Transverse colon (tissue), 3 donors: ENCODE measurements around the gene DENND2A.

Source experiments
- POLR2A ChIP-seq: fragments of 450-650 bp; IDR thresholded peaks from one replicate; pipeline ENCODE4 v1.6.1; 2016; ENCODE audit warnings: antibody characterized with exemption, mild to moderate bottlenecking, moderate library complexity
- TF ChIP-seq, protein P1 (sequence below), 5 experiments: fragments of 200-600 bp in 3 of 5; fragments of 450-650 bp in 2 of 5; sonication (generic) in 3 of 5; IDR thresholded peaks; 1 replicate in 2 of 5; 2 replicates in 3 of 5; pipeline ENCODE4 v1.5.1; 2016 to 2017; ENCODE audit warnings: antibody characterized with exemption in 5 of 5, inconsistent platforms in 3 of 5, mild to moderate bottlenecking in 2 of 5, moderate library complexity in 1 of 5

DNA sequence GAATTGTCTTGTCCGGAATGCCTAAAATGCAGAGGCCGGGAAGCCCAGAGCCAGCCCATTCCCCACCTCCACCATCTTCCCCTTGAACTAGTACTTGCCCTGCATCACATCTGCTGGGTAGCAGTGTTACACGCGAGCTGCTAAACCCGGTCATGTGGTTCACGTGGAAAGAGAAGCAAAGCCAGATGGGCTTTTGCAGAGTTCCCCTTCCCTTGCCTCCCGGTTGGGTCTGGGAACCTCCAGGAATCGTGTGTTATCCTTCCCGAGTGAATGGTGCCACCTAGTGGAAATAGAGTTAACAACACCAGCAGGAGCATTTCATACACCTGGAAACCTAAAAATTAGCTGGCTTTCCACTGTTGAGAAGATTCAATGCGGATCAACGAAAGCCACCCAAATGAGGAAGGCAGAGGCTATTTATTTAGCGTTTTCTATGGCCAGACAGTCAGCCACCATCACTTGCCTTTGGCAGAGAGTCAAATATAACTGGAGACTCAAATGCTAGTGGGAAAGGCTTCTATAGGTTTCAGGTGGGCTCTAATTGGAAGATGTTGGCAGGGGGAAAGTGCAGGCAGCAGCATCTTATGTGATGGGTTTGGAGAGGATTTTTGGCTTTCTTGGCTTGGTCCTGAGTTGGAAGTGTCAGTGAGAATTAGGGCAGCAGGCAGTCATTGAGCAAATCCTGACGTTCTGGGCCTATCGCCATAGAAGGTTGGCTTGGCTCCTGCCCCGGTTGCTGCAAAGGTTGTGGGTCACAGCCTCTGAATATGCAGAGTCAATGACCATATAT, 12.9 kb upstream of the DENND2A start:
- TF ChIP-seq, protein P1, sequence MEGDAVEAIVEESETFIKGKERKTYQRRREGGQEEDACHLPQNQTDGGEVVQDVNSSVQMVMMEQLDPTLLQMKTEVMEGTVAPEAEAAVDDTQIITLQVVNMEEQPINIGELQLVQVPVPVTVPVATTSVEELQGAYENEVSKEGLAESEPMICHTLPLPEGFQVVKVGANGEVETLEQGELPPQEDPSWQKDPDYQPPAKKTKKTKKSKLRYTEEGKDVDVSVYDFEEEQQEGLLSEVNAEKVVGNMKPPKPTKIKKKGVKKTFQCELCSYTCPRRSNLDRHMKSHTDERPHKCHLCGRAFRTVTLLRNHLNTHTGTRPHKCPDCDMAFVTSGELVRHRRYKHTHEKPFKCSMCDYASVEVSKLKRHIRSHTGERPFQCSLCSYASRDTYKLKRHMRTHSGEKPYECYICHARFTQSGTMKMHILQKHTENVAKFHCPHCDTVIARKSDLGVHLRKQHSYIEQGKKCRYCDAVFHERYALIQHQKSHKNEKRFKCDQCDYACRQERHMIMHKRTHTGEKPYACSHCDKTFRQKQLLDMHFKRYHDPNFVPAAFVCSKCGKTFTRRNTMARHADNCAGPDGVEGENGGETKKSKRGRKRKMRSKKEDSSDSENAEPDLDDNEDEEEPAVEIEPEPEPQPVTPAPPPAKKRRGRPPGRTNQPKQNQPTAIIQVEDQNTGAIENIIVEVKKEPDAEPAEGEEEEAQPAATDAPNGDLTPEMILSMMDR (IDR thresholded peaks at IDR 0.05): peak; percentile 82 to 91 (median 89)
- no peak for TF ChIP-seq POLR2A
